Smooth muscle cell (in vitro differentiated cells): ENCODE results near the gene UGT1A8. TPM values are rescaled to one million over a fixed set of nuclear protein-coding genes. Genes with fewer than 3 reads are reported as not detected.

ENCODE experiments used
- DNase-seq: peaks from one replicate; lab custom pipeline; 2025; ENCODE audit not compliant: unreplicated experiment; lab: John Stamatoyannopoulos, UW
- H2AFZ ChIP-seq: fragments of 200-600 bp; sonication (generic); 2 replicates; pipeline ENCODE4 v1.6.0; 2016; ENCODE audit warnings: antibody characterized with exemption, low read depth, mild to moderate bottlenecking
- H3F3A ChIP-seq: fragments of 200-600 bp; sonication (generic); 2 replicates; pipeline ENCODE4 v1.6.0; 2017; ENCODE audit warnings: antibody characterized with exemption, low read depth
- H3K27ac ChIP-seq: fragments of 200-600 bp; sonication (generic); 2 replicates; pipeline ENCODE4 v1.5.1; 2016; ENCODE audit warnings: low read depth, mild to moderate bottlenecking
- H3K27me3 ChIP-seq: fragments of 200-600 bp; sonication (generic); 2 replicates; pipeline ENCODE4 v1.6.1; 2016; ENCODE audit warnings: low read depth, mild to moderate bottlenecking
- H3K36me3 ChIP-seq: fragments of 200-600 bp; sonication (generic); 2 replicates; pipeline ENCODE4 v1.5.1; 2016; ENCODE audit warnings: low read depth
- H3K4me1 ChIP-seq: fragments of 200-600 bp; sonication (generic); 2 replicates; pipeline ENCODE4 v1.5.1; 2016; ENCODE audit warnings: low read depth
- H3K4me2 ChIP-seq: fragments of 200-600 bp; sonication (generic); 2 replicates; pipeline ENCODE4 v1.6.0; 2016; ENCODE audit warnings: mild to moderate bottlenecking
- H3K4me3 ChIP-seq: fragments of 200-600 bp; sonication (generic); 2 replicates; pipeline ENCODE4 v1.5.1; 2016; ENCODE audit warnings: mild to moderate bottlenecking
- H3K79me2 ChIP-seq: fragments of 200-600 bp; sonication (generic); 2 replicates; pipeline ENCODE4 v1.6.0; 2016; ENCODE audit warnings: low read depth, mild to moderate bottlenecking
- H3K9ac ChIP-seq: fragments of 200-600 bp; sonication (generic); 2 replicates; pipeline ENCODE4 v1.6.0; 2016; ENCODE audit warnings: low read depth
- H3K9me3 ChIP-seq: fragments of 200-600 bp; sonication (generic); replicated peaks from 2 replicates; pipeline ENCODE4 v1.5.1; 2016; ENCODE audit warnings: low read depth
- H4K20me1 ChIP-seq: fragments of 200-600 bp; sonication (generic); 2 replicates; pipeline ENCODE4 v1.6.0; 2016; ENCODE audit warnings: low read depth
- CTCF ChIP-seq: fragments of 200-600 bp; sonication (generic); IDR thresholded peaks from 2 replicates; pipeline ENCODE4 v1.5.1; 2017; ENCODE audit warnings: borderline replicate concordance, mild to moderate bottlenecking, antibody characterized with exemption; ENCODE audit not compliant: insufficient read depth, poor library complexity, severe bottlenecking
- WGBS: methylation state at CpG from one replicate; pipeline ENCODE4 v1.1.7; 2016; ENCODE audit warnings: low lambda C conversion rate; 5-methylcytosine and 5-hydroxymethylcytosine counted together
- polyA plus RNA-seq: library from polyadenylated mRNA; unstranded; fragments of >200 nt; fragmentation: Nextera tagmentation; extraction: Ambion mirVana; gene quantifications from 2 replicates; pipeline ENCODE4 v1.2.1, GENCODE V29; 2016
- total RNA-seq: library from RNA; depleted of rRNA; stranded (reverse); fragments of >200 nt; gene quantifications from 2 replicates; pipeline ENCODE4 v1.2.3, GENCODE V29; 2014

The UGT1A8 gene
- total and polyA plus RNA-seq, 2 experiments from 2014 or later: not detected

GRCh38 chr2:233819884-233820773 is 202.7 kb downstream of the UGT1A8 start:
- Histone ChIP-seq H3K4me1 (no peaks in the 10 kb centered on the region), H3K79me2 (no peaks in the 10 kb centered on the region), H3K4me2 (no peak overlapping the region), H3K9me3 (no peaks in the 10 kb centered on the region), H3K27me3 (no peaks in the 10 kb centered on the region), H4K20me1 (no peaks in the 10 kb centered on the region), H3K9ac (no peak overlapping the region), H3K36me3 (no peaks in the 10 kb centered on the region), H3F3A (no peaks in the 10 kb centered on the region), H2AFZ (no peak overlapping the region), H3K4me3 (no peak overlapping the region), H3K27ac (no peak overlapping the region)
- TF ChIP-seq CTCF: no peak
- 93% methylated on average over 14 of the region's 18 CpGs for WGBS
- DNase-seq: no peak

- H3K27ac ChIP-seq: no peak overlapping the region
- no peak overlapping the region for H3K4me3 ChIP-seq
- H3K9ac ChIP-seq: no peak overlapping the region
- H3K79me2 ChIP-seq: no peaks in the 10 kb centered on the region
- 87% methylated on average over 6 of the region's 6 CpGs for WGBS
- no peaks in the 10 kb centered on the region for H3K9me3 ChIP-seq
- no peaks in the 10 kb centered on the region for H4K20me1 ChIP-seq
- H3K36me3 ChIP-seq: no peaks in the 10 kb centered on the region
- no peaks in the 10 kb centered on the region for H3F3A ChIP-seq
- DNase-seq: no peak
- H2AFZ ChIP-seq: no peak overlapping the region
- H3K27me3 ChIP-seq: no peaks in the 10 kb centered on the region
- TF ChIP-seq CTCF: no peak
- H3K4me1 ChIP-seq: no peaks in the 10 kb centered on the region
- no peak overlapping the region for H3K4me2 ChIP-seq
Measured at GRCh38 chr2:233820774-233821105, 203.3 kb downstream of the UGT1A8 start.

- WGBS: 100% methylated on average over 3 of the region's 3 CpGs
- Histone ChIP-seq H3K36me3 (no peaks in the 10 kb centered on the region), H3K27ac (no peak overlapping the region), H3F3A (no peaks in the 10 kb centered on the region), H3K4me2 (no peak overlapping the region), H3K4me3 (no peak overlapping the region), H4K20me1 (no peaks in the 10 kb centered on the region), H3K27me3 (no peaks in the 10 kb centered on the region), H3K9me3 (no peaks in the 10 kb centered on the region), H3K4me1 (no peaks in the 10 kb centered on the region), H3K9ac (no peak overlapping the region), H2AFZ (no peak overlapping the region), H3K79me2 (no peaks in the 10 kb centered on the region)
- no peak for TF ChIP-seq CTCF
- DNase-seq: no peak
Measured at GRCh38 chr2:233821196-233821595, 203.8 kb downstream of the UGT1A8 start.

GRCh38 chr2:233821709-233822100 is 204.3 kb downstream of the UGT1A8 start:
- Histone ChIP-seq H3K9ac (no peak overlapping the region), H4K20me1 (no peaks in the 10 kb centered on the region), H3K79me2 (no peaks in the 10 kb centered on the region), H3K4me1 (no peaks in the 10 kb centered on the region), H3K4me3 (no peak overlapping the region), H3K4me2 (no peak overlapping the region), H3F3A (no peaks in the 10 kb centered on the region), H3K36me3 (no peaks in the 10 kb centered on the region), H3K27me3 (no peaks in the 10 kb centered on the region), H3K9me3 (no peaks in the 10 kb centered on the region), H3K27ac (no peak overlapping the region), H2AFZ (no peak overlapping the region)
- 93% methylated on average over 8 of the region's 8 CpGs for WGBS
- no peak for DNase-seq
- no peak for TF ChIP-seq CTCF
